Neural crest cell (in vitro differentiated cells): ENCODE results near the gene PMEPA1. TPM values are rescaled to one million over a fixed set of nuclear protein-coding genes. Genes with fewer than 3 reads are reported as not detected.

ENCODE experiments used
- DNase-seq: peaks from one replicate; pipeline ENCODE4 v3.0.0; 2021; ENCODE audit warnings: low read depth, mixed read lengths, low spot score
- H3K27ac Mint-ChIP-seq: one replicate; pipeline ENCODE4 v1.8.0; 2021; ENCODE audit warnings: mild to moderate bottlenecking, mixed read lengths; ENCODE audit not compliant: unreplicated experiment
- H3K27me3 Mint-ChIP-seq: 2 replicates; pipeline ENCODE4 v1.8.0; 2021; ENCODE audit warnings: low read depth, mild to moderate bottlenecking, mixed read lengths
- H3K36me3 Mint-ChIP-seq: 2 replicates; pipeline ENCODE4 v1.8.0; 2021; ENCODE audit warnings: low read depth, mild to moderate bottlenecking, mixed read lengths
- H3K4me1 Mint-ChIP-seq: 2 replicates; pipeline ENCODE4 v1.8.0; 2021; ENCODE audit warnings: mixed read lengths
- H3K4me3 Mint-ChIP-seq: one replicate; pipeline ENCODE4 v1.8.0; 2021; ENCODE audit warnings: mild to moderate bottlenecking, mixed read lengths
- H3K9me3 Mint-ChIP-seq: 2 replicates; pipeline ENCODE4 v1.8.0; 2021; ENCODE audit warnings: mixed read lengths
- CTCF ChIP-seq: fragments of 200-600 bp; sonication (generic); conservative IDR thresholded peaks from 2 replicates; pipeline ENCODE4 v1.5.0; 2021; ENCODE audit warnings: antibody characterized with exemption, mild to moderate bottlenecking
- total RNA-seq: library from RNA; stranded (reverse); gene quantifications from 2 replicates; pipeline ENCODE4 v1.2.1, GENCODE V29; 2021

The PMEPA1 gene
- total RNA-seq, 1 donor from 2014 or later: 3.2 TPM

GRCh38 chr20:57690525-57690924 is 19.3 kb downstream of the PMEPA1 start:
- Mint-ChIP-seq H3K9me3 (no peaks in the 10 kb centered on the region), H3K4me3 (no peak overlapping the region), H3K4me1 (peaks cover 33% of the 10 kb centered on the region), H3K27ac (no peak overlapping the region), H3K36me3 (no peaks in the 10 kb centered on the region), H3K27me3 (peaks cover 63% of the 10 kb centered on the region)
- TF ChIP-seq CTCF: no peak
- no peak for DNase-seq

- DNase-seq: no peak
- TF ChIP-seq CTCF: no peak
- Mint-ChIP-seq H3K9me3 (no peaks in the 10 kb centered on the region), H3K4me1 (peaks cover 40% of the 10 kb centered on the region), H3K36me3 (no peaks in the 10 kb centered on the region), H3K27me3 (peaks cover 67% of the 10 kb centered on the region), H3K27ac (no peak overlapping the region), H3K4me3 (no peak overlapping the region)
These were observed 19.9 kb downstream of the PMEPA1 start for GRCh38 chr20:57689745-57690481.

- peaks cover 44% of the 10 kb centered on the region for H3K4me1 Mint-ChIP-seq
- H3K9me3 Mint-ChIP-seq: no peaks in the 10 kb centered on the region
- no peak for DNase-seq
- peak overlapping the region; percentile 43 for H3K27ac Mint-ChIP-seq
- H3K36me3 Mint-ChIP-seq: no peaks in the 10 kb centered on the region
- TF ChIP-seq CTCF: no peak
- peaks cover 73% of the 10 kb centered on the region for H3K27me3 Mint-ChIP-seq
- no peak overlapping the region for H3K4me3 Mint-ChIP-seq
These were observed 21.0 kb downstream of the PMEPA1 start for GRCh38 chr20:57688864-57689263.

GRCh38 chr20:57688295-57688694 is 21.5 kb downstream of the PMEPA1 start:
- no peaks in the 10 kb centered on the region for H3K9me3 Mint-ChIP-seq
- no peak overlapping the region for H3K27ac Mint-ChIP-seq
- DNase-seq: no peak
- TF ChIP-seq CTCF: no peak
- peaks cover 45% of the 10 kb centered on the region for H3K4me1 Mint-ChIP-seq
- no peak overlapping the region for H3K4me3 Mint-ChIP-seq
- H3K27me3 Mint-ChIP-seq: peaks cover 78% of the 10 kb centered on the region
- no peaks in the 10 kb centered on the region for H3K36me3 Mint-ChIP-seq

GRCh38 chr20:57686931-57687652 is 22.7 kb downstream of the PMEPA1 start:
- Mint-ChIP-seq H3K27me3 (peaks cover 84% of the 10 kb centered on the region), H3K4me1 (peaks cover 46% of the 10 kb centered on the region), H3K27ac (no peak overlapping the region), H3K36me3 (no peaks in the 10 kb centered on the region), H3K9me3 (no peaks in the 10 kb centered on the region), H3K4me3 (no peak overlapping the region)
- no peak for DNase-seq
- TF ChIP-seq CTCF: no peak
